PFSK-1 (cell line): ENCODE measurements around the gene FAIM2.

Experiments
- FOXP2 ChIP-seq: optimal IDR thresholded peaks from 2 replicates; pipeline ENCODE3; 2011; ENCODE audit warnings: borderline replicate concordance, control low read depth, inconsistent platforms; ENCODE audit not compliant: insufficient read depth; ENCODE audit errors: extremely low read length, extremely low read depth
- POLR2AphosphoS5 ChIP-seq: IDR thresholded peaks from 2 replicates; pipeline ENCODE4 v1.6.1; 2012; ENCODE audit warnings: low read depth, mild to moderate bottlenecking, control low read depth, low read length, moderate library complexity
- REST ChIP-seq, 2 experiments: IDR thresholded peaks; 2 replicates each; pipeline versions ENCODE4 v1.6.1 to v1.8.0; 2011 to 2012; ENCODE audit warnings: low read depth in 2 of 2, low read length in 2 of 2, control low read depth in 1 of 2, inconsistent platforms in 1 of 2, mild to moderate bottlenecking in 1 of 2, moderate library complexity in 1 of 2; ENCODE audit not compliant: insufficient read depth in 1 of 2
- SIN3A ChIP-seq: IDR thresholded peaks from 2 replicates; pipeline ENCODE4 v1.6.1; 2012; ENCODE audit warnings: mild to moderate bottlenecking, low read length, moderate library complexity, borderline replicate concordance; ENCODE audit not compliant: insufficient read depth
- TAF1 ChIP-seq: IDR thresholded peaks from 2 replicates; pipeline ENCODE4 v1.6.1; 2012; ENCODE audit warnings: low read length, control low read depth, borderline replicate concordance; ENCODE audit not compliant: insufficient read depth

The FAIM2 gene

GRCh38 chr12:49827051-49827400 is 76.7 kb downstream of the FAIM2 start:
- TF ChIP-seq REST (IDR thresholded peaks at IDR 0.05; ENCODE audit: insufficient read depth in 1 of 2, low read depth in 2 of 2, low read length in 2 of 2): no peak

GRCh38 chr12:49825971-49826421 is 77.7 kb downstream of the FAIM2 start:
- TF ChIP-seq POLR2AphosphoS5: no peak
- TF ChIP-seq SIN3A: no peak
- no peak for TF ChIP-seq REST (IDR thresholded peaks at IDR 0.05; ENCODE audit: insufficient read depth in 1 of 2, low read depth in 2 of 2, low read length in 2 of 2)
- no peak for TF ChIP-seq FOXP2
- TF ChIP-seq TAF1: no peak

GRCh38 chr12:49825360-49825970 is 78.2 kb downstream of the FAIM2 start:
- TF ChIP-seq TAF1: no peak
- no peak for TF ChIP-seq REST (IDR thresholded peaks at IDR 0.05; ENCODE audit: insufficient read depth in 1 of 2, low read depth in 2 of 2, low read length in 2 of 2)
- TF ChIP-seq SIN3A: no peak
- no peak for TF ChIP-seq FOXP2
- TF ChIP-seq POLR2AphosphoS5: no peak

GRCh38 chr12:49824895-49825294 is 78.8 kb downstream of the FAIM2 start:
- TF ChIP-seq SIN3A (no peak), FOXP2 (no peak), POLR2AphosphoS5 (no peak), TAF1 (no peak), REST (IDR thresholded peaks at IDR 0.05; ENCODE audit: insufficient read depth in 1 of 2, low read depth in 2 of 2, low read length in 2 of 2) (no peak)

- TF ChIP-seq SIN3A: no peak
- no peak for TF ChIP-seq TAF1
- TF ChIP-seq FOXP2: no peak
- TF ChIP-seq POLR2AphosphoS5: no peak
- TF ChIP-seq REST (IDR thresholded peaks at IDR 0.05; ENCODE audit: insufficient read depth in 1 of 2, low read depth in 2 of 2, low read length in 2 of 2): no peak
These were observed 79.3 kb downstream of the FAIM2 start for GRCh38 chr12:49824416-49824815.
